LNCaP clone FGC (cell line): ENCODE results near the gene NAA80.

Experiments used
- DNase-seq: peaks from one replicate; pipeline ENCODE4 v3.0.0-alpha.2; 2011; ENCODE audit warnings: low read depth
- H3K4me3 ChIP-seq: 2 replicates; pipeline ENCODE4 v1.5.1; 2011; ENCODE audit warnings: mild to moderate bottlenecking, low read depth, low read length, control low read depth
- CTCF ChIP-seq: IDR thresholded peaks from 2 replicates; pipeline ENCODE4 v1.5.1; 2012; ENCODE audit warnings: mild to moderate bottlenecking; ENCODE audit not compliant: control insufficient read depth, insufficient read depth; ENCODE audit errors: extremely low read depth

Gene NAA80

GRCh38 chr3:50319894-50320625, 20.9 kb upstream of the NAA80 start:
- no peak for DNase-seq
- peak overlapping the region; percentile 95 for H3K4me3 ChIP-seq
- 0 out of 2 replicates have a peak, but pooled peaks have one; percentile 17 for TF ChIP-seq CTCF

GRCh38 chr3:50319181-50319893, 20.1 kb upstream of the NAA80 start:
- H3K4me3 ChIP-seq = no peak overlapping the region
- no peak for DNase-seq
- TF ChIP-seq CTCF = no peak

- TF ChIP-seq CTCF = no peak
- no peak overlapping the region for H3K4me3 ChIP-seq
- DNase-seq = no peak
Measured at GRCh38 chr3:50318615-50319014, 19.4 kb upstream of the NAA80 start.

DNA sequence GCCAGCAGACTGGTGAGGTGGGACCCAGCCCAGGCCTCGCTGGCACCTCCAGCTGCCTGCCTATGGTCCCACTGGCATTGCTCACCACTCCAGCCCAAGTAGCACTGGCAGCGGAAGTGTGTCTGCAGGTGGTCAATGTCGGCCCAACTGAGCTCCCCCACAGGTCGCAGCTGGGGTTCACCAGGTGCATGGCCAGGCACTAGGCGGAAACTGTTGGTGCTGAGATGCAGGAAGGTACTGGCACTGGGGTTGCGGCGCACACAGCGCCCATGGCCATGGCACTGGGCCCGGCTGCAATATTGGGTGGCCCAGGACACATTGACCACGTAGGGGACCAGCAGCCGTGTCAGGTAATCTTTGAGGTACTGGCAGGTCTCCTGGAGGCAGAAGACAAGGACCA, 19.0 kb upstream of the NAA80 start:
- TF ChIP-seq CTCF = no peak
- DNase-seq = no peak
- no peak overlapping the region for H3K4me3 ChIP-seq

- no peak for DNase-seq
Measured at GRCh38 chr3:50317300-50317699, 18.1 kb upstream of the NAA80 start.

DNA sequence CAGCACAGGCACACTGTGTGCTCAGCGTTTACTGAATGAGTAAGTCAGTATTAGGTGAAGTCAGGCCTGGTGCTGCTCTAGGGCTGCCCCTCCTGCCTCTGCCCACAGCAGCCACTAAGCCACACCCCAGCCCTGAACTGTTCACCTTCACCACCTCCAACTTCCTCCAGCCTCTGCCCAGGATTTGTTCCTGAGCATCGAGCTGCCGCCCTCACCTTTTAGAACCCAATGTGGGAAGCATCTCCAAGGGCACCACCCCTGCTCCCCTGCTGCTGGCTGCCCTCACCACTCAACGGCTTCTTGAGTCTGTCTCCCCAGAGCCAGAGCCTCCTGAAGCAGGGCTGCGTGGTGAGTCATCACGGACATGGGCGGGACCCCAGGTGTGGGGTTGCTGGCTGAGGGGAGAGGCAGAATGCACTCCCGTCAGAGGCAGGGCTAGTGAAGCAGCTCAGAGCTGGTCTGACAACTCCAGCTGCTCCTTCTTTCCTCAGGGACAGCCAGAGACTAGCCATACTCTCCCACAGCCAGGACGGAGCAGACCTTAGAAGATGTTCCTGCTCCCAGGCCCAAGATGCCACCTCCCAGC, 17.5 kb upstream of the NAA80 start:
- DNase-seq = no peak
- no peak for TF ChIP-seq CTCF
- H3K4me3 ChIP-seq = no peak overlapping the region

More at GRCh38 chr3:50317300-50317699, 18.1 kb upstream of the NAA80 start:
- no peak overlapping the region for H3K4me3 ChIP-seq
- TF ChIP-seq CTCF = no peak
